Pericardium fibroblast (primary cell): ENCODE results near the gene CDC34. TPM values are rescaled to one million over a fixed set of nuclear protein-coding genes. Genes with fewer than 3 reads are reported as not detected.

Source experiments
- total RNA-seq: library from RNA; depleted of rRNA; stranded (reverse); fragments of >200 nt; gene quantifications from 2 replicates; pipeline ENCODE4 v1.2.3, GENCODE V29; 2015

CDC34 gene, protein sequence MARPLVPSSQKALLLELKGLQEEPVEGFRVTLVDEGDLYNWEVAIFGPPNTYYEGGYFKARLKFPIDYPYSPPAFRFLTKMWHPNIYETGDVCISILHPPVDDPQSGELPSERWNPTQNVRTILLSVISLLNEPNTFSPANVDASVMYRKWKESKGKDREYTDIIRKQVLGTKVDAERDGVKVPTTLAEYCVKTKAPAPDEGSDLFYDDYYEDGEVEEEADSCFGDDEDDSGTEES
- total RNA-seq = 109 and 112 TPM in 2 replicates

DNA sequence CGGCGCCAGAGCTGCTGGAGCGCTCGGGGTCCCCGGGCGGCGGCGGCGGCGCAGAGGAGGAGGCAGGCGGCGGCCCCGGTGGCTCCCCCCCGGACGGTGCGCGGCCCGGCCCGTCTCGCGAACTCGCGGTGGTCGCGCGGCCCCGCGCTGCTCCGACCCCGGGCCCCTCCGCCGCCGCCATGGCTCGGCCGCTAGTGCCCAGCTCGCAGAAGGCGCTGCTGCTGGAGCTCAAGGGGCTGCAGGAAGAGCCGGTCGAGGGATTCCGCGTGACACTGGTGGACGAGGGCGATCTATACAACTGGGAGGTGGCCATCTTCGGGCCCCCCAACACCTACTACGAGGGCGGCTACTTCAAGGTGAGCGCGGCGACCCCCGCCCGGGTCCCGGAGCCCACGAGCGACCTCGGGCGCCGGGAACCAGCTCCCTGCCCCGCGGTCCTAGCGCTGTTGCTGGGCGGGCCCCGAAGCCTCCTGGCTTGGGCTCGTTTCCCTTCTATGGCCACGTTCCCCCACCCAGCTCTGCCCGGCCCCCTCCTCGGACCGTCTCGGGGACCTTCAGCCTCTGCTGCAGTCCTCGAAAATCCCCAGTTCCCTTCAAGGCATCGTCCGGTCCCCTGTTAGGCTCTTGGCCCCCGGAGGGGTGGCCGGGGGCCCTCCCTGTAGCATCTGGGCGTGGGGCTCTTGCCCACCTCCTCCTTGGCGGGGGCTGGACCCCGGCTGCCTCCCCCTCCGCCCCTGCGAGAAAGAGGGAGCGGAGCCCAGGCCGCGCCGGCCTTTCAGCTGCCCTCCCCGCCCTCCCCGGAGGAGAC is at the start of gene CDC34:
Gene CDC34 (plus strand): TSS at position 8 of the 808 bp plus-strand sequence. CDS start 172 bp downstream, at position 180.

DNA sequence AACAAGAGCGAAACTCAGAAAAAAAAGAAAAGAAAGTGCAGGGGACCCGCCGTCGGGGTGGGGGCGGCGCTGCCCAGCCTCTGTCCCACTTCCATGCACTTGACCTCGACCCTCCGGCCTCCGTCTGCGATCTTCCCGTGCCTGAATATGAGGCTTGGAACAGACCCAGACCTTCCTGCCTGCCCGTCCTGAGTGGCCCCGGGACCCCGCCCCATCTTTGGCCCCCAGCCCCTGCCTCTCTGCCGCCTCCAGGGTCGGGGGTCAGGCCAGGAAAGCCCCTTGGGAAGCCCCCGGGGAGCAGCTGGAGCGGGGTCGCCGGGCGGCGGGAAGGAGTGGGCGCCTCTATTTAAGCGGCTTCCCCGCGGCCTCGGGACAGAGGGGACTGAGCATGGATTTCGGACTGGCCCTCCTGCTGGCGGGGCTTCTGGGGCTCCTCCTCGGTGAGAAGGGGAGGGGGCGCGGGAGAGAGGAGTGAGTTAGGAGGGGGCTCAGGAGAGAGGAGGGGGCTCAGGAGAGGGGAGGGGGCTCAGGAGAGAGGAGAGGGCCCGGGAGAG is 35.4 kb upstream of the CDC34 start, which contains the start of gene MADCAM1:
Gene MADCAM1 (plus strand): TSS at position 375 of the 554 bp plus-strand sequence. CDS start 14 bp downstream, at position 389.

DNA sequence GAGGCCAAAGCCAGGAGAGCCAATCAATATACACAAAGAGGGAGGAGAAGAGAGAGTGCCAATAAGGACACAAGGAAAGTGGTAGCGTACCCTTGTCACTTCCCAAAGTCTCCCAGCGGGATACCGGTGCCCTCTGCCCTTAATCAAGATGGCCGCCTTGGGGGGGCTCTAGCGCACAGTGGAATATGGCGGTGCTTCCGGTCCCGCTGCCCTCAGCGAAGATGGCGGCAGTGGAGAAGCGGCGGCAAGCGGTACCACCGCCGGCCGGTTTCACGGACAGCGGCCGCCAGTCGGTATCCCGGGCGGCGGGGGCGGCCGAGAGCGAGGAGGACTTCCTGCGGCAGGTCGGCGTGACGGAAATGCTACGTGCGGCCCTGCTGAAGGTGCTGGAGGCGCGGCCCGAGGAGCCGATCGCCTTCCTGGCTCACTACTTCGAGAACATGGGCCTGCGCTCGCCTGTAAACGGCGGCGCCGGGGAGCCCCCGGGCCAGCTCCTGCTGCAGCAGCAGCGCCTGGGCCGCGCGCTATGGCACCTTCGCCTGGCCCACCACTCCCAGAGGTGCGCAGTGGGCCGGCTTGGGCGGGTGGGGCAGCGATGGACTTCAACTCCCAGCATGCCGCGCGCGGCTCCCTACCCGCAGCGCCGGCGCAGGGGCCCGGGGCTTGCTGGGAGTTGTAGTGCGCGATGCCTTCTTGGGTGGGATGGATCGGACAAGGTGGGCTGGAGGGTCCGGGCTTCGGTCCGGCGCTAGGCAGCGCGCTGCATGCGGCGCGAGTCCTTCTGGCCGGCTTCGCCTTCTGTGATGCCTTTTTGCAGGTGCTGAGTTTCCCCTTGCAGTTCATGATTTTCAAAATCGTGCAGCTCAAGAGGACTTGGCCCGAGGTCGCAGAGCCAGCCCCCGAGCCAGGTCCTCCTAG is 24.0 kb upstream of the CDC34 start, which contains the start of gene TPGS1:
Gene TPGS1 (plus strand): TSS at position 212 of the 918 bp plus-strand sequence. CDS start 10 bp downstream, at position 222.

DNA sequence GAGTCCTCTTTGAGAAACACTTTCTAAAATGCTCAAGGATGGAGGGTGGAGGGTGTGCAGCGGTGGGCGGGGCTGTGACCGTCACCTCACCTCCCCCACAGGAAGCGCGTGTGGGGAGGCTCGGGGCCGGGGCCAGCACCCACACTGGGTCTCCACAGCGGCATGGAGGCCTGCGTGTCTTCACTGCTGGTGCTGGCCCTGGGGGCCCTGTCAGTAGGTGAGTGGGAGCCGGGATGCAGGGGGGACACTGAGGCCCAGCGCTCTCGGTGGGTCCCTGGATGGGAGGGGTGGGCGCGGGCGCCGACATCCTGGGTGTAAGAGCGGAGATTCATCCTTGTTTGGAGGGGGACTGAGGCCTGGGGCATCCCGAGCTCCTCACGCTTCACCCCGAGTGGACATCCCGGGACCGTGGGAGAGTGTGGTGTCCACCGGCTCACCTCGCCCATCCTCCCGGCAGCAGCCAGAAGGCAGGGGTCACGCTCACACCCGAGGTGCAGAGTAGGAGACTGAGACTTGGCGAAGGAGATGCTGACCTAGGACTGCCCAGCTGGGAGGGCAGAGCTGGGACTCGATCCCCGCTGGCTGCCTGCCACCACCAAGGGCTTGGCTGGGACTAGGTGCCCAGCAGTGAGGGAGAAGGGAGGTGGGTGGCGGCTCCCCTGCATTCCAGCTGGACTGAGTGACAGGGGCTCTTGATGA is 12.5 kb downstream of the CDC34 start, which contains the start of gene GZMM:
Gene GZMM (plus strand): TSS at position 144 of the 699 bp plus-strand sequence. CDS start 19 bp downstream, at position 163.

DNA sequence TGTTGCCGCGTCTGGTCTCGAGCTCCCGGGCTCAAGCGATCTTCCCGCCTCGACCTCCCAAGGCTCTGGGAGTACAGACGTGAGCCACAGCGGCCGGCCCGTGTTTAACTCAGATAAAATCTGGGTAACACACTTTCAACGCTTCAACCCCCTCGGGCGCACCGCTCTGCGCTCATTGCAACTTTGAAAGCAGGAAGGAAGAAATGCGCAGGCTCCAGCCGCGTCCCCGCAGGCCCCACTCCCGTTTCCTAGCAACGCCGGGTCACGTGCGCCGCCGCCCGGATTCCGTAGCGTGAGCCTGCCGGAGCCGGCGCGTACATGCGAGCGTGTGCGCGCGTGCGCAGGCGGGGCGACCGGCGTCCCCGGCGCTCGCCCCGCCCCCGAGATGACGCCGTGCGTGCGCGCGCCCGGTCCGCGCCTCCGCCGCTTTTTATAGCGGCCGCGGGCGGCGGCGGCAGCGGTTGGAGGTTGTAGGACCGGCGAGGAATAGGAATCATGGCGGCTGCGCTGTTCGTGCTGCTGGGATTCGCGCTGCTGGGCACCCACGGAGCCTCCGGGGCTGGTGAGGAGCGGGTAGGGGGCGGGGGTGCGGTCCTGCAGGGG is 40.7 kb downstream of the CDC34 start, which contains the start of gene BSG:
Gene BSG (plus strand): TSS at position 457 of the 603 bp plus-strand sequence. CDS start 39 bp downstream, at position 496.

DNA sequence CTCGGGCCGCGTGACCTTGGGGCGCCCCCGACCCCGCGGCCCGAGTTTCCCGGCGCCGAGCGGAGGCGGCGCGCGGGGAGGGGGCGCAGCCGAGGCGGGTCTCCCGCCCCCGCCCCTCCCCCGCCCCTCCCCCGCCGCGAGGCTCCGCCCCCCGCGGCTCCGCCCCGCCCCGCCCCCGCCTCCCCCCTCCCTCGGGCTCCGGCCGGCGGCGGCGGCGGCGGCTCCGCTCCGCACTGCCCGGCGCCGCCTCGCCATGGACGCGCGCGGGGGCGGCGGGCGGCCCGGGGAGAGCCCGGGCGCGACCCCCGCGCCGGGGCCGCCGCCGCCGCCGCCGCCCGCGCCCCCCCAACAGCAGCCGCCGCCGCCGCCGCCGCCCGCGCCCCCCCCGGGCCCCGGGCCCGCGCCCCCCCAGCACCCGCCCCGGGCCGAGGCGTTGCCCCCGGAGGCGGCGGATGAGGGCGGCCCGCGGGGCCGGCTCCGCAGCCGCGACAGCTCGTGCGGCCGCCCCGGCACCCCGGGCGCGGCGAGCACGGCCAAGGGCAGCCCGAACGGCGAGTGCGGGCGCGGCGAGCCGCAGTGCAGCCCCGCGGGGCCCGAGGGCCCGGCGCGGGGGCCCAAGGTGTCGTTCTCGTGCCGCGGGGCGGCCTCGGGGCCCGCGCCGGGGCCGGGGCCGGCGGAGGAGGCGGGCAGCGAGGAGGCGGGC is 58.3 kb downstream of the CDC34 start, which contains the start of gene HCN2:
Gene HCN2 (plus strand): TSS at position 189 of the 703 bp plus-strand sequence. CDS start 65 bp downstream, at position 254.

Other genes starting within 250 kb of the CDC34 start
- gene PLPP2, start 240.4 kb upstream of the CDC34 start, total RNA-seq = 2.6 and 18.8 TPM in 2 replicates
- gene MIER2, start 187.0 kb upstream of the CDC34 start, total RNA-seq = 8.0 and 10.2 TPM in 2 replicates
- gene C2CD4C, start 122.6 kb upstream of the CDC34 start, total RNA-seq = 0.26 TPM in 1 of 2 replicates, not detected in the other
- gene SHC2, start 70.7 kb upstream of the CDC34 start, total RNA-seq = 5.5 and 11.6 TPM in 2 replicates
- gene MADCAM1, start 35.3 kb upstream of the CDC34 start, total RNA-seq = not detected in 2 replicates
- 93.8 and 99.7 TPM in 2 replicates for gene TPGS1, start 24.3 kb upstream of the CDC34 start, total RNA-seq
- 0.23 TPM in 1 of 2 replicates, not detected in the other for gene GZMM, start 12.3 kb downstream of the CDC34 start, total RNA-seq
- gene BSG, start 40.8 kb downstream of the CDC34 start, total RNA-seq = 809 and 860 TPM in 2 replicates
- gene HCN2, start 58.1 kb downstream of the CDC34 start, total RNA-seq = 3.9 and 4.6 TPM in 2 replicates
- 18.2 and 21.0 TPM in 2 replicates for gene POLRMT, start 101.8 kb downstream of the CDC34 start, total RNA-seq
- 0.26 TPM in 1 of 2 replicates, not detected in the other for gene FGF22, start 108.1 kb downstream of the CDC34 start, total RNA-seq
- 45.9 and 58.9 TPM in 2 replicates for gene RNF126, start 131.5 kb downstream of the CDC34 start, total RNA-seq
- gene FSTL3, start 144.6 kb downstream of the CDC34 start, total RNA-seq = 280 and 441 TPM in 2 replicates
- gene PRSS57, start 163.7 kb downstream of the CDC34 start, total RNA-seq = not detected in 2 replicates
- 140 and 141 TPM in 2 replicates for gene PALM, start 177.2 kb downstream of the CDC34 start, total RNA-seq
- gene MISP, start 219.4 kb downstream of the CDC34 start, total RNA-seq = not detected in 2 replicates